DND-41 (cell line): ENCODE data around the gene PIEZO2.

Source experiments
- ATAC-seq: fragments of 200-7000 bp; cut with Tn5 transposase; 3 replicates; pipeline ENCODE4 v1.9.1; 2021; ENCODE audit warnings: low read depth; ENCODE audit not compliant: insufficient read depth
- DNase-seq: peaks from one replicate; pipeline ENCODE4 v3.0.0-alpha.2; 2020
- H2AFZ ChIP-seq: 2 replicates; pipeline ENCODE4 v1.6.0; 2012; ENCODE audit warnings: low read depth, low read length
- H3K27ac ChIP-seq: 2 replicates; pipeline ENCODE4 v1.5.1; 2012; ENCODE audit warnings: low read length, inconsistent platforms
- H3K27me3 ChIP-seq: fragments of 200-600 bp; sonication (generic); 2 replicates; pipeline ENCODE4 v1.6.0; 2012; ENCODE audit warnings: low read length, mild to moderate bottlenecking, inconsistent platforms; ENCODE audit not compliant: insufficient read depth, poor library complexity
- H3K36me3 ChIP-seq: 2 replicates; pipeline ENCODE4 v1.5.1; 2012; ENCODE audit warnings: low read length, inconsistent platforms; ENCODE audit not compliant: insufficient read depth
- H3K4me1 ChIP-seq: 2 replicates; pipeline ENCODE4 v1.5.1; 2012; ENCODE audit warnings: mild to moderate bottlenecking, low read length; ENCODE audit not compliant: insufficient read depth
- H3K4me2 ChIP-seq: 2 replicates; pipeline ENCODE4 v1.6.0; 2012; ENCODE audit warnings: mild to moderate bottlenecking, moderate library complexity, low read length, inconsistent platforms; ENCODE audit not compliant: insufficient read depth
- H3K4me3 ChIP-seq, 2 experiments: fragments of 200-600 bp in 1 of 2; shearing (Covaris generic) in 1 of 2; 2 replicates each; pipeline ENCODE4 v1.5.1; 2012 to 2016; ENCODE audit warnings: inconsistent platforms in 2 of 2, low read length in 2 of 2, mild to moderate bottlenecking in 2 of 2, low read depth in 1 of 2, moderate library complexity in 1 of 2
- H3K79me2 ChIP-seq: 2 replicates; pipeline ENCODE4 v1.6.0; 2012; ENCODE audit warnings: low read length, inconsistent platforms; ENCODE audit not compliant: insufficient read depth
- H3K9ac ChIP-seq: 2 replicates; pipeline ENCODE4 v1.6.0; 2012; ENCODE audit warnings: low read depth, mild to moderate bottlenecking, inconsistent platforms, low read length, moderate library complexity
- H3K9me3 ChIP-seq: 2 replicates; pipeline ENCODE4 v1.5.1; 2012; ENCODE audit warnings: low read length, moderate library complexity, mild to moderate bottlenecking, inconsistent platforms; ENCODE audit not compliant: insufficient read depth, severe bottlenecking
- H4K20me1 ChIP-seq: 2 replicates; pipeline ENCODE4 v1.6.0; 2012; ENCODE audit warnings: low read length; ENCODE audit not compliant: insufficient read depth
- CTCF ChIP-seq: IDR thresholded peaks from 2 replicates; pipeline ENCODE4 v1.5.1; 2012; ENCODE audit warnings: borderline replicate concordance, low read length, moderate library complexity, mild to moderate bottlenecking; ENCODE audit not compliant: poor library complexity, severe bottlenecking; ENCODE audit errors: extremely low read depth
- EZH2 ChIP-seq: IDR thresholded peaks from 3 replicates; pipeline ENCODE4 v1.6.1; 2012; ENCODE audit warnings: borderline replicate concordance, low read depth, mild to moderate bottlenecking, moderate library complexity, low read length, inconsistent platforms; ENCODE audit not compliant: severe bottlenecking

PIEZO2 gene

GRCh38 chr18:10680271-10680596, 469.1 kb downstream of the PIEZO2 start:
- no peaks in the 10 kb centered on the region for H3K79me2 ChIP-seq
- no peaks in the 10 kb centered on the region for H3K9me3 ChIP-seq
- H2AFZ ChIP-seq, result no peak overlapping the region
- no peak overlapping the region for H3K4me3 ChIP-seq
- H3K4me2 ChIP-seq, result no peak overlapping the region
- TF ChIP-seq CTCF (no peak), EZH2 (no peak)
- no peaks in the 10 kb centered on the region for H4K20me1 ChIP-seq
- H3K36me3 ChIP-seq, result no peaks in the 10 kb centered on the region
- no peak overlapping the region for H3K9ac ChIP-seq
- no peak overlapping the region for H3K27ac ChIP-seq
- H3K27me3 ChIP-seq, result peaks cover 14% of the 10 kb centered on the region
- H3K4me1 ChIP-seq, result no peaks in the 10 kb centered on the region
- DNase-seq (no peak), ATAC-seq (no peak)

GRCh38 chr18:10679557-10680270, 469.7 kb downstream of the PIEZO2 start:
- Histone ChIP-seq H3K79me2 (no peaks in the 10 kb centered on the region), H3K36me3 (no peaks in the 10 kb centered on the region), H2AFZ (no peak overlapping the region), H3K9ac (no peak overlapping the region), H3K4me1 (no peaks in the 10 kb centered on the region), H3K4me2 (no peak overlapping the region), H3K27me3 (peaks cover 14% of the 10 kb centered on the region), H3K27ac (no peak overlapping the region), H3K9me3 (no peaks in the 10 kb centered on the region), H3K4me3 (no peak overlapping the region), H4K20me1 (no peaks in the 10 kb centered on the region)
- ATAC-seq, result no peak
- no peak for DNase-seq
- TF ChIP-seq EZH2, result no peak
- TF ChIP-seq CTCF, result no peak

DNA sequence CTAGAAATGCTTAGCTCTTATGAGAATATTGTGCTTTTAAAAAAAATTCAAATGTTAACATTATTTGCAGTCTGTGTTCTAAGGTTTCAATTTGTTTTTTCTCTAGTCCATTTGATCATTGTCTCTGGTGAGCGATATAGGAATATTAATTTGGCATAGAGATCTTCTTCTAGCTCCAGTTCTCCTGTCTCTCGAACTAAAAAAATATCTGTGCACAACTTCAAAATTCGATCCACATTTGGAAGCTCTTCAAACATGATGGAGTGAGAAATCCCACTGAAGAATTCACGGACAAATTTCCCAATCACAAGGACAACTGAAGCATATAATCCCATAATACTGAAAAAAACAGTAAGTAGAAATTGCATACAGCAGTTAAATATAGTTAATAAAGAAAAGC, 477.9 kb downstream of the PIEZO2 start:
- Histone ChIP-seq H2AFZ (no peak overlapping the region), H4K20me1 (no peaks in the 10 kb centered on the region), H3K9ac (no peak overlapping the region), H3K79me2 (no peaks in the 10 kb centered on the region), H3K36me3 (no peaks in the 10 kb centered on the region), H3K9me3 (no peaks in the 10 kb centered on the region), H3K4me1 (no peaks in the 10 kb centered on the region), H3K4me3 (no peak overlapping the region), H3K27ac (no peak overlapping the region), H3K4me2 (no peak overlapping the region), H3K27me3 (no peaks in the 10 kb centered on the region)
- no peak for ATAC-seq
- no peak for DNase-seq
- no peak for TF ChIP-seq CTCF
- no peak for TF ChIP-seq EZH2

DNA sequence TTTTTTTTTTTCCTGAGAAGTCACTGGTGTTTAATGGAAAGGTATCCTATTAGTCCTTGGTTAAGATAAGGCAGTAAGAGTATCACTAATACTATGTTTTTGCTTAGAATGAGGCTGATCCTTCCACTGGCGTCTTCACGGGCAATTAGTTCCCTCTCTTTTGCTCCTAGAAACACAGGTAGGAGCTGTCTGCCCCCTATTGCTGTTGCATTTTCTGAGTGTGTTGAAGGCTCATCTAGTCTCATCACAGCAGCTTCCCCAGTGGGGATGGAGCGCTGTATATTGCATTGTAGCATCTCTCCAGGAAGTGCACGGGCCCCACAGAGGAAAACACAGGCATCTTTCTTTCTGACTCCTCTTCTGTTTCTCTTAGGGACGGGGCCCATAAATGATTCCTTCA, 478.5 kb downstream of the PIEZO2 start:
- no peak overlapping the region for H2AFZ ChIP-seq
- H3K27me3 ChIP-seq, result no peaks in the 10 kb centered on the region
- H4K20me1 ChIP-seq, result no peaks in the 10 kb centered on the region
- no peak for TF ChIP-seq CTCF
- TF ChIP-seq EZH2, result no peak
- no peak overlapping the region for H3K4me2 ChIP-seq
- DNase-seq, result no peak
- no peaks in the 10 kb centered on the region for H3K4me1 ChIP-seq
- H3K27ac ChIP-seq, result no peak overlapping the region
- H3K9ac ChIP-seq, result no peak overlapping the region
- H3K4me3 ChIP-seq, result no peak overlapping the region
- no peaks in the 10 kb centered on the region for H3K36me3 ChIP-seq
- no peak for ATAC-seq
- H3K79me2 ChIP-seq, result no peaks in the 10 kb centered on the region
- H3K9me3 ChIP-seq, result no peaks in the 10 kb centered on the region
